HepG2 (cell line): ENCODE data around the gene EGFL8. TPM values are rescaled to one million over a fixed set of nuclear protein-coding genes. Genes with fewer than 3 reads are reported as not detected.

Experiments
- ATAC-seq: fragments of 200-7000 bp; cut with Tn5 transposase; 3 replicates; pipeline ENCODE4 v1.9.1; 2020; ENCODE audit warnings: mild to moderate bottlenecking, moderate library complexity
- BruUV-seq: library from RNA; stranded (reverse); fragments of 400-500 nt; replicated peaks from 2 replicates; lab custom pipeline; 2021; lab: Mats Ljungman, UMichigan
- CTCF ChIA-PET: fragments of 300-600 bp; formaldehyde crosslinking; extraction: SDS; loops from one replicate; lab custom pipeline; 2021; ENCODE audit warnings: low total read pairs, inconsistent platforms, low intra/inter-chr PET ratio; lab: Yijun Ruan, JAX
- POLR2A ChIA-PET: fragments of 350-600 bp; sonication (Branson Sonifier 250); formaldehyde crosslinking; loops from one replicate; lab custom pipeline; 2020; ENCODE audit warnings: antibody characterized with exemption, inconsistent platforms; lab: Yijun Ruan, JAX
- DNase-seq: peaks from one replicate; pipeline ENCODE4 v3.0.0-alpha.2; 2015; ENCODE audit warnings: low spot score
- FAIRE-seq: peaks from 3 replicates; lab custom pipeline; 2011; peaks lifted over from hg19 to GRCh38; lab: Jason Lieb, UNC
- H2AFZ ChIP-seq: one replicate; pipeline ENCODE4 v1.6.1; 2011; ENCODE audit warnings: low read length, inconsistent platforms
- H3K27ac ChIP-seq: fragments of 300-600 bp; 3 replicates; pipeline ENCODE4 v1.8.0; 2011; ENCODE audit warnings: mixed run types, mild to moderate bottlenecking, mixed read lengths, low read length, inconsistent platforms; ENCODE audit not compliant: insufficient read depth; ENCODE audit errors: extremely low read length
- H3K27me3 ChIP-seq, 2 experiments: fragments of 200-600 bp in 1 of 2; 2 replicates in 1 of 2; 3 replicates in 1 of 2; pipeline versions ENCODE4 v1.6.0 to v1.8.0; 2011; ENCODE audit warnings: low read length in 2 of 2, mild to moderate bottlenecking in 2 of 2, moderate library complexity in 2 of 2, inconsistent platforms in 1 of 2; ENCODE audit not compliant: insufficient read depth in 2 of 2, control insufficient read depth in 1 of 2
- H3K36me3 ChIP-seq, 2 experiments: fragments of 200-600 bp in 1 of 2; replicated peaks in 1 of 2; 2 replicates in 1 of 2; 3 replicates in 1 of 2; pipeline versions ENCODE4 v1.5.1 to v1.8.0; 2011; ENCODE audit warnings: low read length in 2 of 2, inconsistent platforms in 1 of 2; ENCODE audit not compliant: insufficient read depth in 2 of 2, control insufficient read depth in 1 of 2
- H3K4me1 ChIP-seq: 2 replicates; pipeline ENCODE4 v1.5.1; 2012; ENCODE audit warnings: low read length, inconsistent platforms; ENCODE audit not compliant: insufficient read depth
- H3K4me2 ChIP-seq: 2 replicates; pipeline ENCODE4 v1.6.0; 2011; ENCODE audit warnings: low read depth, low read length, inconsistent platforms
- H3K4me3 ChIP-seq, 3 experiments: fragments of 200-600 bp in 1 of 3; sonication (generic), shearing (Covaris generic) in 1 of 3; replicated peaks in 1 of 3; 2 replicates each; pipeline ENCODE4 v1.5.1; 2011 to 2016; ENCODE audit warnings: low read length in 3 of 3, inconsistent platforms in 2 of 3, low read depth in 2 of 3, mild to moderate bottlenecking in 2 of 3, control low read depth in 1 of 3, mixed read lengths in 1 of 3; ENCODE audit not compliant: insufficient read depth in 1 of 3
- H3K79me2 ChIP-seq: one replicate; pipeline ENCODE4 v1.6.1; 2011; ENCODE audit warnings: low read length, inconsistent platforms; ENCODE audit not compliant: insufficient read depth
- H3K9ac ChIP-seq: 2 replicates; pipeline ENCODE4 v1.6.0; 2011; ENCODE audit warnings: mild to moderate bottlenecking, low read depth, low read length, inconsistent platforms; ENCODE audit not compliant: insufficient read depth
- H3K9me3 ChIP-seq: 2 replicates; pipeline ENCODE4 v1.5.1; 2012; ENCODE audit warnings: mild to moderate bottlenecking, low read length
- H4K20me1 ChIP-seq: 2 replicates; pipeline ENCODE4 v1.6.0; 2011; ENCODE audit warnings: inconsistent platforms, mild to moderate bottlenecking, low read length, moderate library complexity; ENCODE audit not compliant: insufficient read depth
- ASH2L ChIP-seq: fragments of 300-600, 200-600 bp; sonication (generic); IDR thresholded peaks from 2 replicates; pipeline ENCODE4 v1.7.0; 2017; ENCODE audit warnings: low read depth, mild to moderate bottlenecking, moderate library complexity, mixed read lengths, low read length; ENCODE audit not compliant: insufficient read length
- ATF2 ChIP-seq: sonication (generic); formaldehyde crosslinking; IDR thresholded peaks from 2 replicates; pipeline ENCODE4 v1.4.0; 2020; ENCODE audit warnings: missing genetic modification reagents
- BRD4 ChIP-seq: sonication (generic); formaldehyde crosslinking; IDR thresholded peaks from 2 replicates; pipeline ENCODE4 v1.4.0; 2020; ENCODE audit warnings: missing genetic modification reagents
- EEA1 ChIP-seq: sonication (generic); formaldehyde crosslinking; IDR thresholded peaks from 2 replicates; pipeline ENCODE4 v1.5.1; 2020; ENCODE audit warnings: mild to moderate bottlenecking, missing genetic modification reagents, borderline replicate concordance
- IKZF5 ChIP-seq: IDR thresholded peaks from 2 replicates; pipeline ENCODE4 v1.6.1; 2018; ENCODE audit warnings: missing genetic modification reagents, mild to moderate bottlenecking, missing compliant biosample characterization
- KDM2A ChIP-seq: sonication (generic); formaldehyde crosslinking; IDR thresholded peaks from 2 replicates; pipeline ENCODE4 v1.4.0; 2020; ENCODE audit warnings: low read depth, missing genetic modification reagents, borderline replicate concordance
- MAFF ChIP-seq: IDR thresholded peaks from 2 replicates; pipeline ENCODE4 v1.6.1; 2011; ENCODE audit warnings: low read depth, low read length, improper control_type of control experiment
- RELA ChIP-seq: sonication (generic); formaldehyde crosslinking; IDR thresholded peaks from 2 replicates; pipeline ENCODE4 v1.4.0; 2020; ENCODE audit warnings: missing genetic modification reagents
- TEF ChIP-seq: sonication (generic); formaldehyde crosslinking; IDR thresholded peaks from 2 replicates; pipeline ENCODE4 v1.5.0; 2020; ENCODE audit warnings: missing genetic modification reagents
- USF2 ChIP-seq, 2 experiments: sonication (generic) in 1 of 2; formaldehyde crosslinking in 1 of 2; IDR thresholded peaks; 2 replicates each; pipeline versions ENCODE4 v1.5.1 to v1.6.1; 2011 to 2020; ENCODE audit warnings: borderline replicate concordance in 1 of 2, low read depth in 1 of 2, low read length in 1 of 2, mild to moderate bottlenecking in 1 of 2, missing genetic modification reagents in 1 of 2, moderate library complexity in 1 of 2
- ZBTB49 ChIP-seq: sonication (generic); formaldehyde crosslinking; IDR thresholded peaks from 2 replicates; pipeline ENCODE4 v1.4.0; 2020; ENCODE audit warnings: missing genetic modification reagents, borderline replicate concordance
- ZNF20 ChIP-seq: sonication (generic); formaldehyde crosslinking; IDR thresholded peaks from 2 replicates; pipeline ENCODE4 v1.4.0; 2020; ENCODE audit warnings: mild to moderate bottlenecking, moderate library complexity, missing genetic modification reagents
- ZNF230 ChIP-seq: sonication (generic); formaldehyde crosslinking; IDR thresholded peaks from 2 replicates; pipeline ENCODE4 v1.4.0; 2020; ENCODE audit warnings: mild to moderate bottlenecking, missing genetic modification reagents
- ZNF441 ChIP-seq: sonication (generic); formaldehyde crosslinking; IDR thresholded peaks from 2 replicates; pipeline ENCODE4 v1.7.0; 2021; ENCODE audit warnings: missing genetic modification reagents, borderline replicate concordance
- ZSCAN30 ChIP-seq: sonication (generic); formaldehyde crosslinking; IDR thresholded peaks from 2 replicates; pipeline ENCODE4 v1.5.0; 2020; ENCODE audit warnings: mild to moderate bottlenecking, missing genetic modification reagents
- WGBS: methylation state at CpG from one replicate; pipeline ENCODE4 v1.1.6; 2017; ENCODE audit warnings: low lambda C conversion rate; 5-methylcytosine and 5-hydroxymethylcytosine counted together
- in situ Hi-C: cut with HindIII; loops from 2 replicates; pipeline ENCODE4 v1.10.0; 2017; ENCODE audit warnings: low pct_unique_long_range_greater_than_20kb; ENCODE audit not compliant: extremely low pct_ligation_motif_present
- intact Hi-C: fragments of 100-400 bp; cut with micrococcal nuclease; formaldehyde crosslinking; loops from one replicate; pipeline ENCODE4 v1.10.0; 2022; ENCODE audit not compliant: unreplicated experiment
- polyA plus RNA-seq, 8 experiments: library from polyadenylated mRNA; depleted of rRNA in 3 of 8; stranded (reverse) in 7 of 8; unstranded in 1 of 8; fragments of >200 nt; fragmentation: Illumina TruSeq in 4 of 8; extraction: Trizol in 4 of 8; gene quantifications; 2 replicates each; pipeline versions ENCODE4 v1.2.1 to v1.2.3, GENCODE V29; 2011 to 2016; ENCODE audit warnings: low read depth in 4 of 8, missing spikeins in 1 of 8, mixed read lengths in 1 of 8; ENCODE audit not compliant: insufficient read depth in 1 of 8
- total RNA-seq, 5 experiments: library from RNA; depleted of rRNA; stranded (reverse); fragments of >200 nt; fragmentation: Illumina TruSeq; extraction: Trizol; gene quantifications; 2 replicates each; pipeline ENCODE4 v1.2.3, GENCODE V29; 2016; ENCODE audit warnings: low read depth in 1 of 5

The EGFL8 gene
- total and polyA plus RNA-seq, 2 of the 13 experiments (the other 11 are each of a cell fraction or from before 2014, with no cell fraction given) = 10.0 to 11.5 TPM

GRCh38 chr6:32175322-32175710 lies 10.9 kb downstream of the EGFL8 start:
- H3K4me2 ChIP-seq = peak overlapping the region; percentile 88
- H3K79me2 ChIP-seq = peaks cover 53% of the 10 kb centered on the region
- BruUV-seq = TSS peak; percentile 53
- no peaks in the 10 kb centered on the region for H4K20me1 ChIP-seq
- DNase-seq (no peak), FAIRE-seq (no peak), ATAC-seq (no peak)
- no peaks in the 10 kb centered on the region; a peak in 1 of 5 replicates for H3K27me3 ChIP-seq
- H2AFZ ChIP-seq = no peak overlapping the region
- peaks cover 60% of the 10 kb centered on the region for H3K4me1 ChIP-seq
- no peaks in the 10 kb centered on the region for H3K9me3 ChIP-seq
- H3K27ac ChIP-seq = peak overlapping the region; percentile 55
- 5% methylated on average over 2 of the region's 2 CpGs for WGBS
- in situ Hi-C loops (no loop called here), intact Hi-C loops (loop anchor here (5.0 kb wide), 1 partner anchor 1092 kb away; no protein-coding TSS in a partner anchor)
- H3K9ac ChIP-seq = peak overlapping the region; percentile 92
- ChIA-PET CTCF (no interaction called here), POLR2A (no interaction called here)
- peaks cover 9 to 19% of the 10 kb centered on the region in 2 experiments; a peak in 4 of 5 replicates for H3K36me3 ChIP-seq
- H3K4me3 ChIP-seq = peak overlapping the region; percentile 96 to 98 (median 98)
- TF ChIP-seq ASH2L = no peak
- no peak for TF ChIP-seq ZNF230 (CRISPR knock-in tag)
- no peak for TF ChIP-seq TEF (CRISPR knock-in tag)
- TF ChIP-seq USF2 (IDR thresholded peaks at IDR 0.05; ENCODE audit: low read depth, low read length) = no peak
- no peak for TF ChIP-seq USF2 (CRISPR knock-in tag; IDR thresholded peaks at IDR 0.05; ENCODE audit: borderline replicate concordance)
- TF ChIP-seq IKZF5 (CRISPR knock-in tag) = no peak
- TF ChIP-seq ZNF441 (CRISPR knock-in tag) = no peak
- TF ChIP-seq RELA = no peak
- no peak for TF ChIP-seq MAFF
- TF ChIP-seq EEA1 (CRISPR knock-in tag) = no peak
- no peak for TF ChIP-seq ZBTB49 (CRISPR knock-in tag)
- TF ChIP-seq BRD4 (CRISPR knock-in tag) = no peak
- no peak for TF ChIP-seq KDM2A (CRISPR knock-in tag)
- TF ChIP-seq ZNF20 (CRISPR knock-in tag) = no peak
- TF ChIP-seq ZSCAN30 (CRISPR knock-in tag) = no peak
- no peak for TF ChIP-seq ATF2 (CRISPR knock-in tag)
